Measurements from ENCODE around the gene BUB1.
"Not testable (repeated sequence)": the region's sequence is repeated elsewhere in the genome, so short reads cannot be mapped to it uniquely, and the experiment has no call there.

Gene BUB1

GRCh38 chr2:110655701-110656100 is 22.2 kb downstream of the BUB1 start:
- DNase-seq (ENCODE audit: low spot score): peak; percentile 23

GRCh38 chr2:110653861-110654260 is 24.0 kb downstream of the BUB1 start:
- no peak for DNase-seq (ENCODE audit: low spot score)

- no peak for DNase-seq (ENCODE audit: low spot score)
Observed at GRCh38 chr2:110650346-110650745, 27.5 kb downstream of the BUB1 start.

- DNase-seq (ENCODE audit: low spot score): no peak
Observed at GRCh38 chr2:110647777-110648176, 30.1 kb downstream of the BUB1 start.

- no peak for DNase-seq (ENCODE audit: low spot score)
Observed at GRCh38 chr2:110645616-110646015, 32.2 kb downstream of the BUB1 start.

GRCh38 chr2:110644357-110644756 is 33.5 kb downstream of the BUB1 start:
- DNase-seq (ENCODE audit: low spot score): no peak

- no peak for DNase-seq (ENCODE audit: low spot score)
Observed at GRCh38 chr2:110642360-110642759, 35.5 kb downstream of the BUB1 start.

GRCh38 chr2:110639972-110640371 is 37.9 kb downstream of the BUB1 start:
- DNase-seq (ENCODE audit: low spot score): no peak

- no peak for DNase-seq (ENCODE audit: low spot score)
Observed at GRCh38 chr2:110638952-110639695, 38.7 kb downstream of the BUB1 start.

- no peak for DNase-seq (ENCODE audit: low spot score)
Observed at GRCh38 chr2:110638004-110638403, 39.9 kb downstream of the BUB1 start.

- DNase-seq (ENCODE audit: low spot score): no peak
Observed at GRCh38 chr2:110637093-110637492, 40.8 kb downstream of the BUB1 start.

- DNase-seq (ENCODE audit: low spot score): not testable (repeated sequence)
Observed at GRCh38 chr2:110635949-110636628, 41.8 kb downstream of the BUB1 start.

- DNase-seq (ENCODE audit: low spot score): not testable (repeated sequence)
Observed at GRCh38 chr2:110627348-110627747, 50.5 kb downstream of the BUB1 start.

- not testable (repeated sequence) for DNase-seq (ENCODE audit: low spot score)
Observed at GRCh38 chr2:110619326-110619939, 58.4 kb downstream of the BUB1 start.

- not testable (repeated sequence) for DNase-seq (ENCODE audit: low spot score)
Observed at GRCh38 chr2:110613927-110614326, 63.9 kb downstream of the BUB1 start.

GRCh38 chr2:110610613-110611250 is 67.1 kb downstream of the BUB1 start:
- DNase-seq (ENCODE audit: low spot score): not testable (repeated sequence)

- DNase-seq (ENCODE audit: low spot score): not testable (repeated sequence)
Observed at GRCh38 chr2:110609843-110610612, 67.8 kb downstream of the BUB1 start.

GRCh38 chr2:110608788-110609502 is 68.9 kb downstream of the BUB1 start:
- not testable (repeated sequence) for DNase-seq (ENCODE audit: low spot score)

GRCh38 chr2:110605057-110605456 is 72.8 kb downstream of the BUB1 start:
- DNase-seq (ENCODE audit: low spot score): not testable (repeated sequence)

GRCh38 chr2:110603917-110604591 is 73.8 kb downstream of the BUB1 start:
- not testable (repeated sequence) for DNase-seq (ENCODE audit: low spot score)

All from AG08395 (cell line).